Measurements from ENCODE around the gene WDHD1. TPM values are rescaled to one million over a fixed set of nuclear protein-coding genes. Genes with fewer than 3 reads are reported as not detected.
"Not testable (repeated sequence)": the region's sequence is repeated elsewhere in the genome, so short reads cannot be mapped to it uniquely, and the experiment has no call there.

WDHD1 gene
- total and polyA plus RNA-seq, 2 of the 4 experiments (the other 2 are of a cell fraction): 4.4 to 13.1 TPM

GRCh38 chr14:54953609-54954008 lies 73.3 kb downstream of the WDHD1 start:
- H3K9me1 ChIP-seq (ENCODE audit: insufficient read depth, low read length); H2BK15ac ChIP-seq (ENCODE audit: low read depth, low read length); H3K27ac ChIP-seq (ENCODE audit: insufficient read depth, low read length); DNase-seq; H2BK5ac ChIP-seq (ENCODE audit: low read depth, low read length, poor library complexity, severe bottlenecking); H3K79me1 ChIP-seq (ENCODE audit: low read depth in 1 of 2, low read length in 2 of 2); H3K9me3 ChIP-seq (ENCODE audit: control insufficient read depth, insufficient read depth, low read length); H2BK120ac ChIP-seq (ENCODE audit: low read depth, low read length); H2AFZ ChIP-seq (replicated peaks; ENCODE audit: low read length, poor library complexity); H4K91ac ChIP-seq (ENCODE audit: insufficient read depth, low read depth, low read length); H3K4me2 ChIP-seq (ENCODE audit: low read depth, low read length); H3K27me3 ChIP-seq (ENCODE audit: control insufficient read depth, insufficient read depth, low read length); H3K9ac ChIP-seq (ENCODE audit: low read depth, low read length); BruUV-seq (replicated peaks); H3K4me1 ChIP-seq (ENCODE audit: control insufficient read depth, insufficient read depth, low read length); H3K23ac ChIP-seq (ENCODE audit: low read depth, low read length); H4K5ac ChIP-seq (ENCODE audit: low read depth, low read length); POLR2A ChIA-PET (ENCODE audit: unreplicated experiment); H4K20me1 ChIP-seq (ENCODE audit: insufficient read depth, low read length); ATAC-seq (ENCODE audit: low read depth); H3K18ac ChIP-seq (ENCODE audit: low read depth, low read length); H2AK5ac ChIP-seq (ENCODE audit: low read depth, low read length); dilution Hi-C loops (cut with HindIII; ENCODE audit: low sequenced_read_pairs, unreplicated experiment); H3K4me3 ChIP-seq (ENCODE audit: insufficient read depth, low read depth, low read length); H2AK9ac ChIP-seq (replicated peaks; ENCODE audit: low read depth, low read length, poor library complexity); in situ Hi-C loops (cut with MboI; ENCODE audit: low sequenced_read_pairs); H4K8ac ChIP-seq (ENCODE audit: low read depth in 2 of 2, low read length in 2 of 2); CTCF ChIA-PET; H3K4ac ChIP-seq (ENCODE audit: low read depth, low read length); H3K36me3 ChIP-seq (ENCODE audit: control insufficient read depth, insufficient read depth, low read length); H3K14ac ChIP-seq (replicated peaks; ENCODE audit: low read depth, low read length); H3K56ac ChIP-seq (ENCODE audit: extremely low read depth, insufficient read depth, low read length); H2BK20ac ChIP-seq (ENCODE audit: low read depth, low read length); intact Hi-C loops (cut with micrococcal nuclease): not testable (repeated sequence)
- no CpG with 5 or more reads among the region's 3 CpGs for WGBS, 2 experiments (ENCODE audit: extremely low coverage in 2 of 2, insufficient read length in 1 of 2)

GRCh38 chr14:54952803-54953202 lies 74.1 kb downstream of the WDHD1 start:
- H3K27ac ChIP-seq (ENCODE audit: insufficient read depth, low read length); H2AK5ac ChIP-seq (ENCODE audit: low read depth, low read length); H3K4me3 ChIP-seq (ENCODE audit: insufficient read depth, low read depth, low read length); H4K8ac ChIP-seq (ENCODE audit: low read depth in 2 of 2, low read length in 2 of 2); intact Hi-C loops (cut with micrococcal nuclease); H4K5ac ChIP-seq (ENCODE audit: low read depth, low read length); H3K23ac ChIP-seq (ENCODE audit: low read depth, low read length); H3K4me2 ChIP-seq (ENCODE audit: low read depth, low read length); DNase-seq; H4K91ac ChIP-seq (ENCODE audit: insufficient read depth, low read depth, low read length); H2BK20ac ChIP-seq (ENCODE audit: low read depth, low read length); H3K14ac ChIP-seq (replicated peaks; ENCODE audit: low read depth, low read length); H3K9me1 ChIP-seq (ENCODE audit: insufficient read depth, low read length); H3K9ac ChIP-seq (ENCODE audit: low read depth, low read length); H3K4me1 ChIP-seq (ENCODE audit: control insufficient read depth, insufficient read depth, low read length); H3K4ac ChIP-seq (ENCODE audit: low read depth, low read length); CTCF ChIA-PET; H3K36me3 ChIP-seq (ENCODE audit: control insufficient read depth, insufficient read depth, low read length); ATAC-seq (ENCODE audit: low read depth); H3K27me3 ChIP-seq (ENCODE audit: control insufficient read depth, insufficient read depth, low read length); BruUV-seq (replicated peaks); H2BK120ac ChIP-seq (ENCODE audit: low read depth, low read length); H3K18ac ChIP-seq (ENCODE audit: low read depth, low read length); POLR2A ChIA-PET (ENCODE audit: unreplicated experiment); H3K56ac ChIP-seq (ENCODE audit: extremely low read depth, insufficient read depth, low read length); H2AK9ac ChIP-seq (replicated peaks; ENCODE audit: low read depth, low read length, poor library complexity); H2BK15ac ChIP-seq (ENCODE audit: low read depth, low read length); in situ Hi-C loops (cut with MboI; ENCODE audit: low sequenced_read_pairs); H2AFZ ChIP-seq (replicated peaks; ENCODE audit: low read length, poor library complexity); H2BK5ac ChIP-seq (ENCODE audit: low read depth, low read length, poor library complexity, severe bottlenecking); H4K20me1 ChIP-seq (ENCODE audit: insufficient read depth, low read length); dilution Hi-C loops (cut with HindIII; ENCODE audit: low sequenced_read_pairs, unreplicated experiment); H3K9me3 ChIP-seq (ENCODE audit: control insufficient read depth, insufficient read depth, low read length); H3K79me1 ChIP-seq (ENCODE audit: low read depth in 1 of 2, low read length in 2 of 2): not testable (repeated sequence)
- no CpG with 5 or more reads among the region's 1 CpG for WGBS, 2 experiments (ENCODE audit: extremely low coverage in 2 of 2, insufficient read length in 1 of 2)

Measured in IMR-90 (cell line).